Fibroblast of lung (primary cell): ENCODE measurements around the gene DYNLT3.

Experiments used
- EZH2 ChIP-seq: IDR thresholded peaks from 2 replicates; pipeline ENCODE4 v1.5.1; 2012; ENCODE audit warnings: low read length, control low read depth, mild to moderate bottlenecking; ENCODE audit errors: missing control alignments
- TF ChIP-seq, protein P1 (sequence below), 2 donors: IDR thresholded peaks in 1 of 2; conservative IDR thresholded peaks in 1 of 2; 1 replicate in 1 of 2; 2 replicates in 1 of 2; pipeline ENCODE4 v1.5.1; 2011 to 2012; ENCODE audit warnings: low read length in 2 of 2, control low read depth in 1 of 2, inconsistent platforms in 1 of 2, low read depth in 1 of 2, mild to moderate bottlenecking in 1 of 2

DNA sequence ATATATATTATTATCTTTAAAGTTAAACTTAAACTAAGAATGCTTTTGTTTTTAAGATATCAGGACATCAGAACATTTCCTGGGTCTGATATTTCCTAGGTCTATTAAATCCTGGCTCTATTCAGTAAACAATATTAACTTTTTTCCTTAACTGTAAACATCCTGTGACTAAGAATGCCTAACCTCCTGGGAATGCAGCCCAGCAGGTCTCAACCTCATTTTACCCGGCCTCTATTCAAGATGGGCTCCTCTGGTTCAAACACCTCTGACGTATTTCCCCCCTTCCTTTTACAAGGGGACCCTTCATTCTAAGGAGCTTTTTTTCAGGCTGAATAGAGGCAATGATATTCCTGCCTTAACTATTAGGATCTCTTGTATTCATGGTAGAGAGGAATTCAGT, 35.8 kb upstream of the DYNLT3 start:
- TF ChIP-seq, protein P1, sequence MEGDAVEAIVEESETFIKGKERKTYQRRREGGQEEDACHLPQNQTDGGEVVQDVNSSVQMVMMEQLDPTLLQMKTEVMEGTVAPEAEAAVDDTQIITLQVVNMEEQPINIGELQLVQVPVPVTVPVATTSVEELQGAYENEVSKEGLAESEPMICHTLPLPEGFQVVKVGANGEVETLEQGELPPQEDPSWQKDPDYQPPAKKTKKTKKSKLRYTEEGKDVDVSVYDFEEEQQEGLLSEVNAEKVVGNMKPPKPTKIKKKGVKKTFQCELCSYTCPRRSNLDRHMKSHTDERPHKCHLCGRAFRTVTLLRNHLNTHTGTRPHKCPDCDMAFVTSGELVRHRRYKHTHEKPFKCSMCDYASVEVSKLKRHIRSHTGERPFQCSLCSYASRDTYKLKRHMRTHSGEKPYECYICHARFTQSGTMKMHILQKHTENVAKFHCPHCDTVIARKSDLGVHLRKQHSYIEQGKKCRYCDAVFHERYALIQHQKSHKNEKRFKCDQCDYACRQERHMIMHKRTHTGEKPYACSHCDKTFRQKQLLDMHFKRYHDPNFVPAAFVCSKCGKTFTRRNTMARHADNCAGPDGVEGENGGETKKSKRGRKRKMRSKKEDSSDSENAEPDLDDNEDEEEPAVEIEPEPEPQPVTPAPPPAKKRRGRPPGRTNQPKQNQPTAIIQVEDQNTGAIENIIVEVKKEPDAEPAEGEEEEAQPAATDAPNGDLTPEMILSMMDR (conservative IDR thresholded peaks at IDR 0.05 in 1 of 2, IDR thresholded peaks at IDR 0.05 in 1 of 2; ENCODE audit: low read depth in 1 of 2, low read length in 2 of 2): no peak
- no peak for TF ChIP-seq EZH2
